SU-DHL-6 (cell line): ENCODE results near the gene VANGL2.

Experiments used
- H2AFZ ChIP-seq: fragments of 200-600 bp; sonication (generic); 2 replicates; pipeline ENCODE4 v1.6.1; 2014; ENCODE audit warnings: low read depth, mild to moderate bottlenecking, moderate library complexity, mixed read lengths, antibody characterized with exemption, low read length; ENCODE audit not compliant: severe bottlenecking
- H3F3A ChIP-seq: fragments of 200-600 bp; shearing (Covaris generic); 2 replicates; pipeline ENCODE4 v1.6.0; 2016; ENCODE audit warnings: antibody characterized with exemption, mild to moderate bottlenecking; ENCODE audit not compliant: insufficient read depth
- H3K27ac ChIP-seq: fragments of 200-600 bp; sonication (generic); 2 replicates; pipeline ENCODE4 v1.5.1; 2016; ENCODE audit warnings: low read depth, mild to moderate bottlenecking, low read length, moderate library complexity, mixed read lengths
- H3K27me3 ChIP-seq: fragments of 200-600 bp; sonication (generic), shearing (Covaris generic); 2 replicates; pipeline ENCODE4 v1.6.0; 2014; ENCODE audit warnings: mild to moderate bottlenecking, low read length
- H3K36me3 ChIP-seq: fragments of 200-600 bp; sonication (generic); 2 replicates; pipeline ENCODE4 v1.6.1; 2014; ENCODE audit warnings: mild to moderate bottlenecking, low read length, mixed read lengths
- H3K4me2 ChIP-seq: fragments of 300-600, 200-600 bp; shearing (Covaris generic), sonication (generic); 2 replicates; pipeline ENCODE4 v1.6.0; 2014; ENCODE audit warnings: low read length, low read depth, mild to moderate bottlenecking; ENCODE audit not compliant: poor library complexity, severe bottlenecking
- H3K4me3 ChIP-seq: fragments of 200-600 bp; sonication (generic); 2 replicates; pipeline ENCODE4 v1.5.1; 2014; ENCODE audit warnings: antibody characterized with exemption, low read length, mild to moderate bottlenecking, mixed read lengths; ENCODE audit not compliant: insufficient read depth, poor library complexity, severe bottlenecking
- H3K79me2 ChIP-seq: fragments of 200-600 bp; sonication (generic); 2 replicates; pipeline ENCODE4 v1.6.1; 2014; ENCODE audit warnings: mild to moderate bottlenecking, low read length, moderate library complexity; ENCODE audit not compliant: insufficient read depth
- H3K9ac ChIP-seq: fragments of 200-600 bp; sonication (generic); 2 replicates; pipeline ENCODE4 v1.7.0; 2014; ENCODE audit warnings: mild to moderate bottlenecking, low read length
- H3K9me2 ChIP-seq: fragments of 200-600 bp; sonication (generic); replicated peaks from 2 replicates; pipeline ENCODE4 v1.6.1; 2014; ENCODE audit warnings: low read length; ENCODE audit not compliant: insufficient read depth
- H3K9me3 ChIP-seq: fragments of 200-600 bp; sonication (generic); 2 replicates; pipeline ENCODE4 v1.6.1; 2014; ENCODE audit warnings: low read length, mixed read lengths; ENCODE audit not compliant: insufficient read depth
- H4K20me1 ChIP-seq: fragments of 200-600 bp; sonication (generic); 2 replicates; pipeline ENCODE4 v1.6.1; 2014; ENCODE audit warnings: low read depth, mild to moderate bottlenecking, antibody characterized with exemption, low read length, moderate library complexity, mixed read lengths
- CTCF ChIP-seq: fragments of 200-600 bp; sonication (generic); IDR thresholded peaks from one replicate; pipeline ENCODE4 v1.5.1; 2017; ENCODE audit warnings: antibody characterized with exemption, mild to moderate bottlenecking, low read length, moderate library complexity; ENCODE audit not compliant: insufficient read depth, poor library complexity, severe bottlenecking
- EZH2phosphoT487 ChIP-seq: fragments of 200-600 bp; sonication (generic), shearing (Covaris generic); conservative IDR thresholded peaks from 2 replicates; pipeline ENCODE4 v1.6.1; 2018; ENCODE audit warnings: mild to moderate bottlenecking, antibody characterized with exemption, low read length, moderate library complexity, mixed read lengths

Gene VANGL2

GRCh38 chr1:160358073-160358472 is 42.3 kb upstream of the VANGL2 start:
- H3K9me3 ChIP-seq = no peaks in the 10 kb centered on the region
- no peaks in the 10 kb centered on the region for H4K20me1 ChIP-seq
- no peak overlapping the region for H3K27ac ChIP-seq
- no peaks in the 10 kb centered on the region for H3F3A ChIP-seq
- no peak overlapping the region for H2AFZ ChIP-seq
- no peaks in the 10 kb centered on the region for H3K9me2 ChIP-seq
- no peak overlapping the region for H3K4me2 ChIP-seq
- H3K27me3 ChIP-seq = no peaks in the 10 kb centered on the region
- H3K79me2 ChIP-seq = no peaks in the 10 kb centered on the region
- H3K36me3 ChIP-seq = peaks cover 13% of the 10 kb centered on the region
- no peak overlapping the region for H3K9ac ChIP-seq
- no peak overlapping the region for H3K4me3 ChIP-seq
- no peak for TF ChIP-seq CTCF
- no peak for TF ChIP-seq EZH2phosphoT487

GRCh38 chr1:160359559-160360226 is 40.7 kb upstream of the VANGL2 start:
- Histone ChIP-seq H3K9ac (no peak overlapping the region), H3K4me2 (no peak overlapping the region), H3K36me3 (0 out of 2 replicates have a peak, but pooled peaks cover 6% of the 10 kb centered on the region)

GRCh38 chr1:160360227-160360695 is 40.1 kb upstream of the VANGL2 start:
- Histone ChIP-seq H3K36me3 (0 out of 2 replicates have a peak, but pooled peaks cover 6% of the 10 kb centered on the region), H3K79me2 (no peaks in the 10 kb centered on the region), H3K9me2 (no peaks in the 10 kb centered on the region), H2AFZ (no peak overlapping the region), H4K20me1 (no peaks in the 10 kb centered on the region), H3K4me3 (no peak overlapping the region), H3K9ac (no peak overlapping the region), H3K4me2 (no peak overlapping the region), H3K9me3 (no peaks in the 10 kb centered on the region), H3F3A (0 out of 2 replicates have a peak, but pooled peaks cover 7% of the 10 kb centered on the region), H3K27ac (no peak overlapping the region), H3K27me3 (no peaks in the 10 kb centered on the region)
- TF ChIP-seq CTCF = no peak
- no peak for TF ChIP-seq EZH2phosphoT487

More at GRCh38 chr1:160359559-160360226, 40.7 kb upstream of the VANGL2 start:
- Histone ChIP-seq H3K79me2 (no peaks in the 10 kb centered on the region), H3K9me2 (no peaks in the 10 kb centered on the region), H3K4me3 (no peak overlapping the region), H3K27ac (no peak overlapping the region), H3K9me3 (no peaks in the 10 kb centered on the region), H2AFZ (no peak overlapping the region), H4K20me1 (no peaks in the 10 kb centered on the region), H3K27me3 (no peaks in the 10 kb centered on the region), H3F3A (0 out of 2 replicates have a peak, but pooled peaks cover 7% of the 10 kb centered on the region)
- TF ChIP-seq CTCF (no peak), EZH2phosphoT487 (no peak)
